NCI-H226 (cell line): Measurements from ENCODE around the gene BSND.

ENCODE experiments used
- DNase-seq: peaks from one replicate; pipeline ENCODE4 v3.0.0-alpha.2; 2015

Gene BSND

DNA sequence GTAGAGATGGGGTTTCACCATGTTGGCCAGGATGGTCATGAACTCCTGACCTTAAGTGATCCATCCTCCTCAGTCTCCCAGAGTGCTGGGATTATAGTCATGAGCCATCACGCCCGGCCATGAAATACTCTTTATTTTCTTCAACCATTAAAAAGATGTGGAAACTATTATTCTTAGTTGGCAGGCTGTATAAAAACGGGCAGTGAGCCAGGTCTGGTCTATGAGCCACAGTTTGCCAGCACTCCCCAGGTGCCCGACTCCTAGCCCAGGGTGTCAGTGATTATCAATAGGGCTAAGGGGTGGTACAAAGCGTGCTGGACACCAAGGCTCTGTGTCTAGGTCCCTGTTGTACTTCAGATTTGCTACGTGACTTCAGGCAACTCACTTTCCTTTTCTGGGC is 22.0 kb upstream of the BSND start:
- no peak for DNase-seq

DNA sequence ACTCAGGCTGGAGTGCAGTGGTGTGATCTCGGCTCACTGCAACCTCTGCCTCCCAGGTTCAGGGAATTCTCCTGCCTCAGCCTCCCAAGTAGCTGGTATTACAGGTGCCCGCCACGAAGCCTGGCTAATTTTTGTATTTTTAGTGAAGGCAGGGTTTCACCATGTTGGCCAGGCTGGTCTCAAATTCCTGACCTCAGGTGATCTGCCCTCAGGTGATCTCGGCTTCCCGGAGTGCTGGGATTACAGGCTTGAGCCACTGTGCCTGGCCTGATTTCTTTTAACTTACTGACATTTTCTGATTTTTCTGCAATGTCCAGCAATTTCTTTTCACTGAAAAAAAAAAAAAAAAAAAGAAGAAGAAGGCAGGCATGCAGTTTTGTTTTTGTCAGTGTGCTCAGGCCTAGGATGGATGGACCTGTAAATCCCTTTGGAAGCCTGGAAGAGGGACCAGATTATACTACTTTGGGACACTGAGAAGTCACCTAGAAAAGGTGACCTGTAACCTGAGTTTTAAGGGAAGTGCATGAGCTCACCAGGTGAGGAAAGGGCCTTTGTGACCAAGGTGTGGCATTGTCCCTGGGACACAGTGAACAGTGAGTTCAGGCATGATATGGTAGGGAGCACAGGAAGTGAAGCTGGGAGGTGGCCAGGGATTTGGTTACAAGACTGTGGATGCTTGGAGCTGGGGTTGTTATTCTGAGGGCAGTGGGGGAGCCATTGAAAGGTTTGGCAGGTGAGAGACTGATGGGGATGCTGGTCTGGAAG is 21.0 kb upstream of the BSND start:
- DNase-seq, result no peak

GRCh38 chr1:54978528-54979326 is 20.0 kb upstream of the BSND start:
- no peak for DNase-seq

GRCh38 chr1:54979327-54979891 is 19.3 kb upstream of the BSND start:
- no peak for DNase-seq

DNA sequence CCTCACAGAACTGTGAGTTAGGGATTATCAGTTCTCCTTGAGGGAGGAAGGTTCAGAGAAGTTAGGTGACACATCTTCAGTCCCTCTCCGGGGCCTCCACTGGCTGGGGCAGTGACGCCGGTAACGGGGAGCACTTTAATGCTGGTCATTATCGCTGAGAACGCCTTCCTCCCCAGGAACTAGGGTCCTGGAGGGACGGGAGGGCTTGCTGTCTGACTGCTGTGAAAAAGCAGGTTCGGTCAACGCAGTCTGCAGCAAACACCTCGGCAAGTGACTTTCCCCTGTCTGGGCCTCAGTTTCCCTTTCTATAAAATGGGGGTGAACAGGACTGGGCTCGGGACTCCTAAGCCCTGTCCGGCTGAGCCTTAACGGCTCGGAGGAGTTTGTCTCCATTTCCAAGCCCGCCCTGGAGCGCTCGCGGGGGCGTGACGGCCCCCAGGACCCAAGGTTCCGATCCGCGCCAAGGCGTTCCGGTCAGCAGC is 18.6 kb upstream of the BSND start:
- DNase-seq, result no peak

GRCh38 chr1:54980528-54981241 is 18.0 kb upstream of the BSND start, which contains the start of gene TMEM61:
TSS of gene TMEM61 (plus strand) at chr1:54980628. CDS start at chr1:54981066, 438 bp downstream.
- DNase-seq, result no peak

DNA sequence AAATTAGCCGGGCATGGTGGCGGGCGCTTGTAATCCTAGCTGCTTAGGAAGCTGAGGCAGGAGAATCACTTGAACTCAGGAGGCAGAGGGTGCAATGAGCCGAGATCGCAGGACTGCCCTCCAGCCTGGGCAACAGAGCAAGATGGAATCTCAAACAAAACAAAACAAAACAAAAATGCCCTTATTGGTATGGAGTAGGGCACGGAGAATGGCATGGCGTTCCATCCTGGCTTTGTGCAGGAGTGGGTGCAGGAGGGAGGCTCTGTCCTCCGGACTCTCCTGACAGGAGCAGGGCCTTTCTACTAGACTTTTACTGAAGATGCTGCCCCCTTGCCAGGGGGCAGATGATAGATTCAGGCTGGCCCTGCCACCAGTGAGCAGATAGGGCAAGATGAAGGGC is 17.3 kb upstream of the BSND start:
- no peak for DNase-seq

- no peak for DNase-seq
Observed at GRCh38 chr1:54982739-54983138, 16.0 kb upstream of the BSND start.

GRCh38 chr1:54984131-54984842 is 14.4 kb upstream of the BSND start:
- DNase-seq, result no peak

- DNase-seq, result no peak
Observed at GRCh38 chr1:54985556-54985955, 13.2 kb upstream of the BSND start.

DNA sequence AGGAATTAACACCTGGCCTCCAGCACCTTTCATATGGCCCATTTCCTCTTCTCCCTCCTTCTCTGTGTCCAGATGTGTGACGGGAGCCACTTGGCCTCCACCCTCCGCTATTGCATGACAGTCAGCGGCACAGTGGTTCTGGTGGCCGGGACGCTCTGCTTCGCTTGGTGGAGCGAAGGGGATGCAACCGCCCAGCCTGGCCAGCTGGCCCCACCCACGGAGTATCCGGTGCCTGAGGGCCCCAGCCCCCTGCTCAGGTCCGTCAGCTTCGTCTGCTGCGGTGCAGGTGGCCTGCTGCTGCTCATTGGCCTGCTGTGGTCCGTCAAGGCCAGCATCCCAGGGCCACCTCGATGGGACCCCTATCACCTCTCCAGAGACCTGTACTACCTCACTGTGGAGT is 12.7 kb upstream of the BSND start:
- DNase-seq, result no peak

DNA sequence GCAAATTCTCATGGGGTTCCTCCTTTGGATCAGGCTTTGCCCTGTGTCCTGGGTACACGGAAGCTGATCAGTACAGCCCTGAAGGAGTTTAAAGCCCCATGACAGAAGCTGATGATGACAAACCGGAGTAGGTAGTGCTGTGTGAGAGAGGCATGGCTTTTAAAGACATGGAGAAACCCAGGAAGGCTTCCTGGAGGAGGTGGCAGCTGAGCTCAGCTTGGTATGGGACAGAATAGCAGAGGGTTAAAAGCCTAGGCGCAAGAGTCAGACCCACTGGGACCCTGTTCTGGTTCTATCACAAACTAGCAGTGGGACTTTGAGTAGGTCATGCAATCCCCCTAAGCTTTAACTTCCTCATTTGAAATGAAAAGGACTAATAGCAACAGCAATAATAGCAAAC is 12.2 kb upstream of the BSND start:
- no peak for DNase-seq

GRCh38 chr1:54987427-54987826 is 11.3 kb upstream of the BSND start:
- DNase-seq, result no peak

GRCh38 chr1:54987919-54988705 is 10.6 kb upstream of the BSND start:
- no peak for DNase-seq

- DNase-seq, result no peak
Observed at GRCh38 chr1:54988975-54989374, 9.8 kb upstream of the BSND start.

- no peak for DNase-seq
Observed at GRCh38 chr1:54989473-54989872, 9.3 kb upstream of the BSND start.

GRCh38 chr1:54989968-54990810 is 8.5 kb upstream of the BSND start:
- peak; percentile 56 for DNase-seq

- DNase-seq, result no peak
Observed at GRCh38 chr1:54990916-54991315, 7.8 kb upstream of the BSND start.

DNA sequence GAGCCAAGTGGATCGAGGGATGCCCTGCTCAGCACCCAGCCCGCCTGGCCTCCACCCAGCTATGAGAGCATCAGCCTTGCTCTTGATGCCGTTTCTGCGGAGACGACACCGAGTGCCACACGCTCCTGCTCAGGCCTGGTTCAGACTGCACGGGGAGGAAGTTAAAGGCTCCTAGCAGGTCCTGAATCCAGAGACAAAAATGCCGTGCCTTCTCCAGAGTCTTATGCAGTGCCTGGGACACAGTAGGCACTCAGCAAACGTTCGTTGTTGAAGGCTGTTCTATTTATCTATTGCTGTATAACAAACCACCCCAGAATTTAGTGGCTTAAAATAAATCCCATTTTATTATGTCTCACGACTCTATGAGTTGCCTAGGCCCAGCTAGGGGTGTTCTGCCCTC is 6.8 kb upstream of the BSND start:
- DNase-seq, result no peak

DNA sequence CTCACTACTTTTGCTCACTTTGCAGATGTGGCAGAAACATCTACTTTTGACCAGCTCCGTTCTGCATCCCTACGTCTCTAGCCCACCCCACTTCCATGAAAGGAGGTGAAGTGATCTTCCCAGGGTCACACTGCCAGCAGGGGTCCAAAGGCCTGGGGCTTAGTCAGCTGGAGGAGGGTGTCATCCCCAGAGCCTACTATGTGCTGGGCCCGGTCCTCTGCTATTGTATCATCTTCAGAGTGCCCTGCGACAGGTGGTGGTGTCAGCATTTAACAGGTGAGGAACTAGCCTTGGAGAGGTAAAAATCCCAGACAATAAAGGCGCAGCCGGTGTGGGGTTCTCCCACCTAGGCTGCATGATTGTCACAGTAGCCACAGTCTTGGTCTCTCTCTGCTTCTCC is 5.6 kb upstream of the BSND start:
- no peak for DNase-seq
